ENCODE results near the gene RAD51B.

Gene RAD51B

GRCh38 chr14:68772761-68773381 is 953.3 kb downstream of the RAD51B start:
- Histone ChIP-seq H3K27ac (ENCODE audit: extremely low read depth, low read depth, low read length) (no peak overlapping the region), H3K9me3 (ENCODE audit: control insufficient read depth, insufficient read depth, low read depth, low read length) (no peaks in the 10 kb centered on the region), H3K4me3 (ENCODE audit: low read depth, low read length) (no peak overlapping the region), H3K36me3 (ENCODE audit: control insufficient read depth in 2 of 2, insufficient read depth in 1 of 2, low read length in 2 of 2) (no peaks in the 10 kb centered on the region), H3K4me1 (ENCODE audit: control insufficient read depth, insufficient read depth, low read length) (no peaks in the 10 kb centered on the region)
- POLR2A ChIA-PET: interaction anchor here (1.2 kb wide), 1 partner anchor 20 kb away, joined by 3 read pairs; the partner anchor contains the start of gene ZFP36L1
- CTCF ChIA-PET: interaction anchor here (1.1 kb wide), 1 partner anchor 45 kb away, joined by 3 read pairs; no protein-coding TSS in a partner anchor
- TF ChIP-seq ZNF274 (IDR thresholded peaks at IDR 0.05; ENCODE audit: low read length) (no peak), ZNF274 (tag by site-specific recombination; IDR thresholded peaks at IDR 0.05; ENCODE audit: borderline replicate concordance) (no peak), ZBTB1 (tag by site-specific recombination; IDR thresholded peaks at IDR 0.05) (no peak), GLI4 (tag by site-specific recombination; IDR thresholded peaks at IDR 0.05) (no peak), ZNF561 (tag by site-specific recombination; IDR thresholded peaks at IDR 0.05; ENCODE audit: borderline replicate concordance) (no peak), PRDM2 (tag by site-specific recombination; IDR thresholded peaks at IDR 0.05; ENCODE audit: borderline replicate concordance) (no peak), MEIS1 (CRISPR knock-in tag; IDR thresholded peaks at IDR 0.05; ENCODE audit: borderline replicate concordance) (no peak), RBAK (tag by site-specific recombination; IDR thresholded peaks at IDR 0.05) (no peak), ZNF473 (tag by site-specific recombination; IDR thresholded peaks at IDR 0.05) (no peak), ZSCAN4 (tag by site-specific recombination; IDR thresholded peaks at IDR 0.05) (no peak), ZNF114 (tag by site-specific recombination; IDR thresholded peaks at IDR 0.05) (no peak), ZNF2 (tag by site-specific recombination; IDR thresholded peaks at IDR 0.05) (no peak), ZNF37A (tag by site-specific recombination; IDR thresholded peaks at IDR 0.05) (no peak), ZNF280C (tag by site-specific recombination; IDR thresholded peaks at IDR 0.05) (no peak), KLF9 (tag by site-specific recombination; IDR thresholded peaks at IDR 0.05; ENCODE audit: low read depth) (no peak), HOXA7 (CRISPR knock-in tag; IDR thresholded peaks at IDR 0.05; ENCODE audit: borderline replicate concordance) (no peak), ZNF26 (tag by site-specific recombination; IDR thresholded peaks at IDR 0.05) (no peak), ZXDB (tag by site-specific recombination; IDR thresholded peaks at IDR 0.05) (no peak), ZNF701 (tag by site-specific recombination; IDR thresholded peaks at IDR 0.05) (no peak), KLF1 (tag by site-specific recombination; IDR thresholded peaks at IDR 0.05) (no peak)

All from HEK293 (cell line).